GM19395 (cell line): Measurements from ENCODE around the gene KIRREL1.

ENCODE experiments used
- ATAC-seq: cut with Tn5 transposase; IDR thresholded peaks from one replicate; pipeline ENCODE4 v1.9.1; 2021; ENCODE audit warnings: mild to moderate bottlenecking, moderate library complexity; ENCODE audit not compliant: unreplicated experiment

KIRREL1 gene

GRCh38 chr1:158102881-158103674 is 109.6 kb downstream of the KIRREL1 start:
- no peak for ATAC-seq

GRCh38 chr1:158103861-158104522 is 110.5 kb downstream of the KIRREL1 start:
- no peak for ATAC-seq

DNA sequence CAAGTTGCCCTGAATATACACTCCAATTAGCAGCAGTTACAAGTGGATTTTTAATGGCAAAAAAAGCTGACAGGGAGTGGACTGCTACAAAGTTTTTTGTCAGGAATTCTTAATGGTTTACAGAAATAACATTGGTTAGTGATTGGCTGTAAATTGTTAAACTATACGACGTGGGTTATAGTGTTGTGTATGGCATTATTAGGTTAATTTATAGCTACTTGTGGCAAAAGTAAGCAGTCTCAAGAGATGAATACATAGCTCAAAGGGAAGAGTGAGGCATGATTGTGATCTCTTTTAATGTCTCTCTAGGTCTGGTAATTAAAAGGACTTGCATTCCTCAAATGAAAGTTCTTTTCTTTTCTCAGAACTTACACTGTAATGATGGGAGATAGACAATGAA is 111.4 kb downstream of the KIRREL1 start:
- ATAC-seq = no peak

- no peak for ATAC-seq
These were observed 112.1 kb downstream of the KIRREL1 start for GRCh38 chr1:158105352-158106095.

GRCh38 chr1:158107916-158108315 is 114.5 kb downstream of the KIRREL1 start:
- no peak for ATAC-seq

DNA sequence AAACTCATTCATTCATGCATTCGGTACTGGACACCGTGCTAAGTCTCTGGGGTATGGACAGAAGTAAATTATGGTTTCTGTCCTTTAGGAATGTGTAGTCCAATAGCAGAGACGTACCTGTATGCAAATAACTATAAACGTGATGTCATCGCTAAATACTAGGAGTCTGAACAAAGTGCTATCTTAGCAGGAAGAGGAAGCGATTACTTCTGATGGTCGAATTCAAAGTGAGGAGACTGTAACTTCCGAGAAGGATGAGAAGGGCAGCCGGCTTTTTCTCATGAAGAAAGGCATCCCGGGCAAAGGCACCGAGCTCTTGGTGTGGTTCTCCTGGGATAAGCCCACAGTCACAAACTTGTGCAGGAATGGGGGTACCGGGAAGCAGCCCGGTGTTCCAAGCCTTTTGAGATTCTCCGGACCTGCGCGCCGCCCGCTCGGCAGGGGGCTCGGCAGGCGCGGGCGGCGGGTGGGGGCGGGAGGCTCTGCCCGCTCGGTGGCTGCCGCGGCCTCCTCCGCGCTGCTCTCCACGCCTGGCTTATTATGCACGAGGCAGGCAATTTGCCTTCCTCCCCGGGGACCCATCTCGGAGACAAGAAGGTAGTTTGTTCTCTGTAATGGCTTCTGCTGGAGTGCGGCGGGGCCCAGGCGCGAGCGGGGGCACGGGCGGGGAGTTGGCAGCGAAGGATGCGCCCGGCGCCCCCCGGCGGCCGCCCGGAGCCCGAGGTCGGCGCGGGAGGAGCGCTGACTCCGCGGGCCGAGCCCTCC is 119.7 kb downstream of the KIRREL1 start:
- ATAC-seq = no peak

- no peak for ATAC-seq
These were observed 120.3 kb downstream of the KIRREL1 start for GRCh38 chr1:158113759-158114127.

GRCh38 chr1:158115126-158115525 is 121.7 kb downstream of the KIRREL1 start:
- peak; percentile 95 for ATAC-seq

DNA sequence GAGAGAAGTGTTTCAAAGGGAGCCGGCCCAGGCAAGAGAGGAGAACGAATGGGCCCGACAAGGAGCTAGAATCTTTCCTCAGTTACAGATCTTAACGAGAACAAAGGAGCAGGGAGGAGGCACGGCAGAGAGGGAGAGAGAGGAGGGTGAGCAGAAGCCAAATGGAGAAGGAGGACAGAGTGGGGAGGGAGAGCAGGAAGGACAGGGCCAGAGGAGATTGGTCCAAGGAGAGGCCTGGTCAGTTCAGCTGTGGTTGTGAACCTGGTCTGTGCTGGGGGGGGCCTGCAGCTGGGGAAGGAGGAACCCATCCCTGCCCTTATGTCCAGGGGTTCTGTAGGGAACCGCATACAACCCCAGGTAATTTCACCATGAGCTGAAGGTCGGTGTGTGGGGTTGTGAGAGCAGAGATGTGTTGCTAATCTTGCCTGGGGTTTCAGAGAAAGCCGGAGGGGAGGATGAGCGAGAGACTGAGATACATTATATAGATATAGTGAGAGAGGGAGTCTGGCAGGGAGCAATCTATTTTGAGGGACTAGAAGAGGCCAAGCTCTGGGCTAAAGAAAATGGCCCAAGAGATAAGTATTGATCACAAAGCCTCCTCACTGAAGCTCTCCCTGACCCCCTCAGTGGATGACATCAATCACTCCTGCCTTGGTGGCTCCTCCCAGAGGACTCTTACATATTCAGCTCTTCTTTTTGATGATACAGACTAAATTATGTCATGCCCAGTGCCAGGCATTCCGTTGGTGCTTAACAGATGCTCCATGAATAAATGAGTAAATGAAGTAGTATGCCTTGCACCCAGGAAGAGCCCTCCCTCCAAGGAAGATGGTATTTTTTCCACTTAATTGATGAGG is 123.1 kb downstream of the KIRREL1 start:
- ATAC-seq = no peak

DNA sequence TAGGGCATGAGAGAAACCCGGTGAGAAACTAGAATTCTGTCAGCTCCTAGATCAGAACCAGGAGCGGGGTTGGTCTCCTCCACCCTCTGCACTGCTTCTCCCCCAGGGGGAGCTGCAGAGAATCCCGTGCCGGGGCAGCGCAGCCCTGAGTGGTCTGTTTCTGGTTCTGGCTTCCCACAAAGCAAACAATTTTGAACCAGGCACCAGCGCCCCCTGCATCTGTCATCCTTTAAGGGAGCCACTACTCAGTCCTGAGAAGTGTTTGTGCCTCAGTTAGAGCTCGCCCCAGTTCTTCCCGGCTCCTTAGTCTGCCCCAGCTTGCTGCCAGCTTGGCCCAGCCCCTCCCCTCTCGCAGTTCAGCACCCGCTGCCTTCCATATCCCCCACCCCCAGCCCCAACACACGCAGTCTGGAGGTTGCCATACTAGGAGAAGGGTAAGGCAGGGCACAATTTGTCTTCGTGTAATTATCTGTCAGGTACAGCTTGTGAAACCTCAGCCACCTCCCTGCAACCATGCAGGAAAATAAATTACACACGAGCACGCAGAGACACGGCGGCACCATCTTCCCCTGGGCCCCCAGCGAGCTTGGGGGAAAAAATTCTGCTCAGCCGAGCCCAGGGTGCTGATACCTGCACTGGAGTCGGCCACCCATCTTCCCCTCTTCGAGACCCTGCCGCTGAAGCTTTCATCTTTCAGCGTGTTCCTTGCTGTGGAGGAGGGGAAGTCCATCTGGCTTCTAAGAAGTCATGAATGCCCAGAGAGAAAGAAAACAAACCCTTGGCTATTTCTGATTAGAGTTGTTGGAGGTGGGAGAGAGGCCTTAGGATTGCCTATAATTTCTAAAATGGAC is 124.6 kb downstream of the KIRREL1 start:
- no peak for ATAC-seq

DNA sequence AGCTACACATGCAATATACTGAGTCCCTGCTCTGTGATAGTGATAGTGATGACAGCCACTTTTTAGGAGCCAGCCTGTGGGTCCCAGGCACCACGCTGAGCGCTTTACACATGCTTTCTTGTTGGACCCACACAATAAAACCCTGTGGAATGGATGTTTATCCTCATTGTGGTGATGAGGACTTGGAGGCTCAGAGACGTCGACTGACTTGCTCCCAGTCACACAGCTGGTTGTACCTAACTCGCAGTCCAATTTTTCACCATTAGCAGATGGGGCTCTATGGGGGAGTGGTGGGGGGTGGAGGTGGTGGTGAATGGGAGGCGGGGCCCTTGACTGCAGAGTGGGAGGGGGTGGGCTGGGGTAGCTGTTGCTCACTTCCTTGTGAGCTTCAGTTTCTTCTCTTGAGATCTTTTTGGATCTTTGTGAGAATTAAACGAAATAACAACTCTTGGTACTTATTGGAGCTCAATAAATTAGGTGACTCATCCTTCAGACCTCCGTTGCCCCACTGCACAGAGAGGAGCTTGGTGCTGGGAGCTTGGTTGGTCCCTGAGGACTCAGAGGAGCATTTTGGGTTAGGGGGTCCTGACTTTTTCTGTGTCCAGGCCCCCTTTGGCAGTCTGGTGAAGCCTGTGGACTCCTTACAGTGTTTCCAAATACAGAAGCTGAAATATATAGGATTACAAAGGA is 125.4 kb downstream of the KIRREL1 start:
- no peak for ATAC-seq

GRCh38 chr1:158119976-158120653 is 126.7 kb downstream of the KIRREL1 start:
- no peak for ATAC-seq

- ATAC-seq = no peak
These were observed 128.3 kb downstream of the KIRREL1 start for GRCh38 chr1:158121604-158122254.

- ATAC-seq = no peak
These were observed 129.5 kb downstream of the KIRREL1 start for GRCh38 chr1:158122833-158123388.

- ATAC-seq = no peak
These were observed 130.6 kb downstream of the KIRREL1 start for GRCh38 chr1:158124034-158124433.

DNA sequence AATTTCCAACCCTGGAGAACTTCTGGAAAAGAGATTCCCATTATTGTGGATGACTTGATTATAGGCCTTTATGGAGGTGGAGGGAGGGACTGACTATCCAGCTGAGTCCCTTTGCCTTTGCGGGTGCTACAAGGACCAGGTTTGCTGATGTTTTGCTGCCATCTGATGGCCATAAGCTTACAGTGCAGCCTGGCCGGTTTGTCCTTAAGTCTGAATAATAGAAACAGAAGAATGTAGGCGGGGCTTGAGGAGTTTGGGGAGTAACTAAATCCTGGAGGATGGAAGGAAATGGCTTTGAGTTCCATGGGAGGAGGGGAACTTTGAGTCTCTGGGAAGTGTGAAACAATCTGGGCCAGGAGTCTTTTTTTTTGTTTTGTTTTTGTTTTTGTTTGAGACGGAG is 131.6 kb downstream of the KIRREL1 start:
- peak; percentile 86 for ATAC-seq

DNA sequence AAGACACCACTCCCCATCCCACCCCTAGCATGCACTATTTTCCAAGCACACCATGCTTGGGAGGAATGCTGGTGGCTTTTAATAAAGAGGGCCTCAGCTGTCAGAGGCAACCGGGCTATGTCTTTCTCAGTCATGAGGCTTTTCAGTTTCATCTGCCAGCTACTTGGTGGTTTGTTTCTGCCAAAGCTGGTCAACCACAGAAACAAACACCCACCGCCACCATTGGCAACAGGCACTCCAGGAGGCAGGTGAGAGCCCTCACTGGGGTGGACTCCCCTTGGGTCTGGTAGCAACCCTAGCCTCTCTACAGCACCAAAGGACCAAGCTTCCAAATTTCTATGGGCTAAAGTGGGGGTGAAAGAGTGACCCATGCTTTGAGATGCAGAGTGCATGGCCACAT is 133.0 kb downstream of the KIRREL1 start:
- ATAC-seq = no peak
